ENCODE measurements around the gene USP10. TPM values are rescaled to one million over a fixed set of nuclear protein-coding genes. Genes with fewer than 3 reads are reported as not detected.

The USP10 gene
- total RNA-seq, 1 donor from 2014 or later: 62.7 TPM

- intact Hi-C loops (cut with DNase I): no loop called here
- Histone ChIP-seq H3K4me3 (no peak overlapping the region), H3K27ac (no peak overlapping the region), H3K9me3 (no peaks in the 10 kb centered on the region), H3K27me3 (ENCODE audit: low read depth) (no peaks in the 10 kb centered on the region), H3K36me3 (peaks cover 89% of the 10 kb centered on the region), H3K4me1 (no peaks in the 10 kb centered on the region)
- TF ChIP-seq CTCF (IDR thresholded peaks at IDR 0.05): no peak
- no peak for ATAC-seq
- no peak for DNase-seq
Measured at GRCh38 chr16:84768808-84769197, 69.0 kb downstream of the USP10 start.

GRCh38 chr16:84769416-84769815, 69.6 kb downstream of the USP10 start:
- peaks cover 89% of the 10 kb centered on the region for H3K36me3 ChIP-seq
- H3K27ac ChIP-seq: no peak overlapping the region
- H3K4me3 ChIP-seq: no peak overlapping the region
- intact Hi-C loops (cut with DNase I): no loop called here
- DNase-seq (no peak), ATAC-seq (no peak)
- no peaks in the 10 kb centered on the region for H3K27me3 ChIP-seq (ENCODE audit: low read depth)
- H3K9me3 ChIP-seq: no peaks in the 10 kb centered on the region
- no peaks in the 10 kb centered on the region for H3K4me1 ChIP-seq
- TF ChIP-seq CTCF (IDR thresholded peaks at IDR 0.05): no peak

GRCh38 chr16:84773312-84773711, 73.5 kb downstream of the USP10 start:
- intact Hi-C loops (cut with DNase I): no loop called here
- Histone ChIP-seq H3K4me1 (no peaks in the 10 kb centered on the region), H3K4me3 (no peak overlapping the region), H3K27me3 (ENCODE audit: low read depth) (no peaks in the 10 kb centered on the region), H3K9me3 (no peaks in the 10 kb centered on the region), H3K36me3 (peaks cover 92% of the 10 kb centered on the region), H3K27ac (no peak overlapping the region)
- no peak for DNase-seq
- TF ChIP-seq CTCF (IDR thresholded peaks at IDR 0.05): no peak
- ATAC-seq: no peak

- no peaks in the 10 kb centered on the region for H3K4me1 ChIP-seq
- TF ChIP-seq CTCF (IDR thresholded peaks at IDR 0.05): no peak
- H3K36me3 ChIP-seq: peaks cover 94% of the 10 kb centered on the region
- DNase-seq (no peak), ATAC-seq (peak in 1 of 2 donors; percentile 20)
- intact Hi-C loops (cut with DNase I): no loop called here
- peak overlapping the region; percentile 25 for H3K27ac ChIP-seq
- H3K4me3 ChIP-seq: no peak overlapping the region
- H3K9me3 ChIP-seq: no peaks in the 10 kb centered on the region
- no peaks in the 10 kb centered on the region for H3K27me3 ChIP-seq (ENCODE audit: low read depth)
Measured at GRCh38 chr16:84774810-84775209, 75.0 kb downstream of the USP10 start.

- Histone ChIP-seq H3K27ac (peak overlapping the region; percentile 25), H3K4me3 (peak overlapping the region; percentile 5), H3K36me3 (peaks cover 98% of the 10 kb centered on the region), H3K27me3 (ENCODE audit: low read depth) (no peaks in the 10 kb centered on the region), H3K9me3 (no peaks in the 10 kb centered on the region), H3K4me1 (no peaks in the 10 kb centered on the region)
- ATAC-seq (no peak), DNase-seq (no peak)
- no peak for TF ChIP-seq CTCF (IDR thresholded peaks at IDR 0.05)
- intact Hi-C loops (cut with DNase I): no loop called here
Measured at GRCh38 chr16:84775262-84775810, 75.5 kb downstream of the USP10 start.

- Histone ChIP-seq H3K4me1 (no peaks in the 10 kb centered on the region), H3K27me3 (ENCODE audit: low read depth) (no peaks in the 10 kb centered on the region), H3K27ac (no peak overlapping the region), H3K9me3 (no peaks in the 10 kb centered on the region), H3K36me3 (peaks cover 79% of the 10 kb centered on the region), H3K4me3 (no peak overlapping the region)
- ATAC-seq: no peak
- TF ChIP-seq CTCF (IDR thresholded peaks at IDR 0.05): no peak
- DNase-seq: no peak
- intact Hi-C loops (cut with DNase I): no loop called here
Measured at GRCh38 chr16:84777435-84777834, 77.6 kb downstream of the USP10 start.
